Activated CD8-positive, alpha-beta T cell treated with anti-CD3 and anti-CD28 coated beads, Interleukin-2, amount 10 ng/mL, durations not matched to agents 7 days and 5 days (primary cell): ENCODE results near the gene CLHC1. TPM values are rescaled to one million over a fixed set of nuclear protein-coding genes. Genes with fewer than 3 reads are reported as not detected.
"Not testable (repeated sequence)": the region's sequence is repeated elsewhere in the genome, so short reads cannot be mapped to it uniquely, and the experiment has no call there.

Source experiments
- ATAC-seq: fragments of 150-1000 bp; cut with Tn5 transposase; one replicate; pipeline ENCODE4 v1.10.0; 2021; ENCODE audit warnings: moderate library complexity
- CTCF ChIA-PET: fragments of 350-600 bp; sonication (Branson Sonifier 250); formaldehyde crosslinking; loops from one replicate; lab custom pipeline; 2021; ENCODE audit warnings: antibody characterized with exemption; lab: Charles Lee
- POLR2A ChIA-PET: fragments of 350-600 bp; sonication (Branson Sonifier 250); formaldehyde crosslinking; loops from one replicate; lab custom pipeline; 2021; ENCODE audit warnings: antibody characterized with exemption; lab: Charles Lee
- DNase-seq: peaks from one replicate; pipeline ENCODE4 v3.0.0-alpha.2; 2020
- H3K27ac Mint-ChIP-seq: one replicate; pipeline ENCODE4 v1.8.0; 2021; ENCODE audit warnings: mild to moderate bottlenecking, mixed read lengths
- H3K27me3 Mint-ChIP-seq: one replicate; pipeline ENCODE4 v1.8.0; 2021; ENCODE audit warnings: low read depth, mixed read lengths
- H3K36me3 Mint-ChIP-seq: one replicate; pipeline ENCODE4 v1.8.0; 2021; ENCODE audit warnings: low read depth, mixed read lengths
- H3K4me1 Mint-ChIP-seq: one replicate; pipeline ENCODE4 v1.8.0; 2021; ENCODE audit warnings: low read depth, mixed read lengths
- H3K4me3 Mint-ChIP-seq: one replicate; pipeline ENCODE4 v1.8.0; 2021; ENCODE audit warnings: mild to moderate bottlenecking, mixed read lengths
- H3K9me3 Mint-ChIP-seq: one replicate; pipeline ENCODE4 v1.8.0; 2022; ENCODE audit warnings: mixed read lengths; ENCODE audit not compliant: insufficient read depth
- total RNA-seq, 2 experiments: library from RNA; stranded (reverse); gene quantifications; one replicate each; pipeline ENCODE4 v1.2.3, GENCODE V29; 2021

The CLHC1 gene
- total RNA-seq, 2 experiments from 2014 or later = 6.3 to 8.5 TPM

DNA sequence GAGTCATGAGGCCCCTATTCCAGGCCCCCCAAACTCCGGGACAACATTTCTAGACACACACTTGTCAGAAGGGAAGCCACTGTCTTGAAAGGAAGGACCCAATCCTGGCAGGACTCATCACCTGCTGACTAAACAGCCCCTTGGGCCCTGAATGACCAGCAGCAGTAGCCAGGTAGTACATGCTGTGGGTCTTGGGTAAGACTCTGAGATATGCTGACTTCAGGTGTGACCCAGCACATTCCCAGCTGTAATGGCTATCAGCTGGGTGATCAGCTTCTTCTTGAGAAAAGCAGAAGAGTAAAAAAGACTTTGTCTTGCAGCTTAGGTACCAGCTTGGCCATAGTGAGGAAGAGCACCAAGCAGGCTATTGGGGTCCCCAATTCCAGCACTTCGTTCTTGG is 35.6 kb downstream of the CLHC1 start:
- ChIA-PET CTCF (no interaction called here), POLR2A (interaction anchor here (1.2 kb wide), 1 partner anchor 26 kb away, joined by 3 read pairs; no protein-coding TSS in a partner anchor)
- Mint-ChIP-seq H3K36me3 (peaks cover 29% of the 10 kb centered on the region), H3K27me3 (no peaks in the 10 kb centered on the region), H3K9me3 (peaks cover 16% of the 10 kb centered on the region), H3K4me1 (no peaks in the 10 kb centered on the region), H3K27ac (no peak overlapping the region), H3K4me3 (no peak overlapping the region)
- no peak for ATAC-seq
- no peak for DNase-seq

DNA sequence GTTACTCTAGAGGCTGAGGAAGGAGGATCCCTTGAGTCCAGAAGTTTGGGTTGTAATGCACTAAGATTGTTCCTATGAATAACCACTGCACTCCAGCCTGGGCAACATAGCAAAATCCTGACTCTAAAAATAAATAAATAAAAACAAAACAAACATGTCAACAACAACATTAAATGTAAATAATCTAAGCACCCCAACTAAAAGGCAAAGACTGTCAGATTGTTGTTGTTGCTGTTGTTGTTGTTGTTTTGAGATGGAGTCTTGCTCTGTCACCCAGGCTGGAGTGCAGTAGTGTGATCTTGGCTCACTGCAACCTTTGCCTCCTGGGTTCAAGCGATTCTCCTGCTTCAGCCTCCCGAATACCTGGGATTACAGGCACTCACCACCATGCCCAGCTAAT is 40.2 kb downstream of the CLHC1 start:
- H3K4me3 Mint-ChIP-seq, H3K4me1 Mint-ChIP-seq, H3K27me3 Mint-ChIP-seq, H3K9me3 Mint-ChIP-seq, CTCF ChIA-PET, ATAC-seq, H3K27ac Mint-ChIP-seq, DNase-seq, POLR2A ChIA-PET: not testable (repeated sequence)
- H3K36me3 Mint-ChIP-seq = peaks cover 12% of the 10 kb centered on the region

DNA sequence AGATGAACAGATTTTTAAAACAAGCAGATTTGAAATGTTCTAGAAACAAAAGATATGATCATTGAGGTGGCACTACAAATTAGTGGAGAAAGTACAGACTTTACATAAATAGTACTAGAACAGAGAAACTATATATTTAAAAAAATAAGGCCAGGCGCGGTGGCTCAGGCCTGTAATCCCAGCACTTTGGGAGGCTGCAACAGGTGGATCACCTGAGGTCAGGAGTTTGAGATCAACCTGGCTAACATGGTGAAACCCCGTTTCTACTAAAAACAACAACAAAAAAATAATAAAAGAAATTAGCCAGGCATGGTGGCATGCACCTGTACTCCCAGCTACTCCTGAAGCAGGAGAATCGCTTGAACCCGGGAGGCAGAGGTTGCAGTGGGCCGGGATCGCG is 45.3 kb downstream of the CLHC1 start:
- H3K27ac Mint-ChIP-seq, CTCF ChIA-PET, DNase-seq, H3K27me3 Mint-ChIP-seq, POLR2A ChIA-PET, H3K4me1 Mint-ChIP-seq, H3K4me3 Mint-ChIP-seq, ATAC-seq, H3K9me3 Mint-ChIP-seq, H3K36me3 Mint-ChIP-seq: not testable (repeated sequence)

DNA sequence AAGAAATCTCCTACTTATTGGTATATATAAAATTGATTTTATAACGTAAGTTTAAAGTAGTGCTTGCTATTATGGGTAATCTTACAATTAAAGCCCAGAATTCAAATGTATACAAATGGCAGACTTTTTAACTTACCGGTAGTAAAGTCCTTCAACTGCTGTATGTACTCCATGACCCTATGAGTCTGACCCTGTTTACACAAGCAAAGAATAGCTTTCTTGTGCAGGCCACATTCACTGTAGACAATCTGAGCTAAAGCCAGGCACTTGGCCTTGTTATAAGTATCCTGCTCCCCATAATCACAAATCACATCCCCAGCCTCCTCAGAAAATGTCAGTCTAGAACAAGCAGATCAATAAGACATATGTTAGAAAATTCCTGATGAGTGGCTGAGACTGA is 51.7 kb downstream of the CLHC1 start:
- no peaks in the 10 kb centered on the region for H3K9me3 Mint-ChIP-seq
- ATAC-seq = no peak
- H3K36me3 Mint-ChIP-seq = no peaks in the 10 kb centered on the region
- POLR2A ChIA-PET = no interaction called here
- no peaks in the 10 kb centered on the region for H3K27me3 Mint-ChIP-seq
- no peak overlapping the region for H3K27ac Mint-ChIP-seq
- H3K4me3 Mint-ChIP-seq = no peak overlapping the region
- CTCF ChIA-PET = interaction anchor here (2.4 to 6.0 kb wide), 2 partner anchors 12 to 341 kb away, joined by 6 to 31 read pairs; no protein-coding TSS in a partner anchor
- no peak for DNase-seq
- H3K4me1 Mint-ChIP-seq = no peaks in the 10 kb centered on the region

DNA sequence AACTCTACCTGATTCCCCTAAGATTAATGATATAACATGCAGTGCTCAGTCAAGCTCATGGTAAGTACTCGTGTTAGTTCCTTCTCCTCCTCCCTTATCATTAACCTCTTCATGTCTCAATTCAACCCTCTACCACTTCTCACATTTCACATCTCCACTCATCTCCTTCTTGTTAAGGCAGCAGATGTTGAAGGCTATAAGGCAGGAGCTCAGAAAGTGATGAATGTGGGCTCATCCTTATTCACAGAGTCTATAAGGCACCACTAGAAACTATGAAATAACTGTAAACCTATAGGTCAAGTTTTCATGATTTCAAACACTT is 56.0 kb downstream of the CLHC1 start:
- Mint-ChIP-seq H3K27me3 (no peaks in the 10 kb centered on the region), H3K4me1 (no peaks in the 10 kb centered on the region), H3K9me3 (no peaks in the 10 kb centered on the region), H3K4me3 (no peak overlapping the region), H3K27ac (no peak overlapping the region), H3K36me3 (no peaks in the 10 kb centered on the region)
- ChIA-PET CTCF (interaction anchor here (0.7 to 6.0 kb wide), 9 partner anchors 8 to 517 kb away, joined by 3 to 40 read pairs (median 15); no protein-coding TSS in a partner anchor), POLR2A (no interaction called here)
- ATAC-seq (no peak), DNase-seq (no peak)

DNA sequence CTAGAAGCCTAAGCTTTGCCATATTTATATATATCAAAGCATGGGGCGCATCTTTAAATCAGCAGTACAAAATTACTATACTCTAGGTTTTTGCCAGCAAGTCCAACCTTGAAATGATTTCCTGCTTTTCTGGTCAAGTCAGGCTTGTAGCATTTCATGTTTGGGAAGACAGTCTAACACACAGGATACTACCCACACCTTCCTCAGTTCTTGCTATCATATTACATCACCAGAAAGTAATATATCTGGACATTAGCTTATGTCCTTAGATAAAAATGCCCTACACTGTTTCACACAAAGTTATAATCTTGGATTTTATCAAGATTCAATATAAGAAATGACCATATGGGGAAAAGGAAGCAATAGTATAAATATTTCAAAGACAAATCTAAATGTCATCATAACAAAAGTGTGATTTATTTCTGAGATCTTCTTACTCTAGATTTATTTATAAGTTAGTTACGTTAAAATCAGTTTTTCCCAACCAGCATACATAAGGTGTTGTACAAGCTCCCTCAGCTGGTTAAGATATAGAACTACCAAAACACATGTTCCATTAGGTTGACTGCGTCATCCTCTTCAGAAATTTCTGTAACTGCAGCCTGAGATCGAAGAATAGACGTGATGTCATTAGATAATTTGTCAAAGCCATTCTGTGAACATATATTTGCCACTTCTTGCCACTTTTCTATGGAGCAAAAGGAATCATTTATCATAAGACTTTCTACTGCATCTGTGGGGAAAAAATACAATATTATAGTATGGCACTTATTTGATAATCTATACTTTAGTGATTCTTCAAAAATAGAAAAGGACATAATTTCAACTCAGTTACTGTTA is 56.6 kb downstream of the CLHC1 start:
- DNase-seq = no peak
- no peaks in the 10 kb centered on the region for H3K27me3 Mint-ChIP-seq
- H3K36me3 Mint-ChIP-seq = no peaks in the 10 kb centered on the region
- ATAC-seq = peak; percentile 77
- POLR2A ChIA-PET = no interaction called here
- CTCF ChIA-PET = interaction anchor here (0.7 to 6.0 kb wide), 14 partner anchors 7 to 517 kb away, joined by 3 to 40 read pairs (median 4); partner anchors contain the start of gene RTN4
- H3K27ac Mint-ChIP-seq = no peak overlapping the region
- no peaks in the 10 kb centered on the region for H3K4me1 Mint-ChIP-seq
- no peaks in the 10 kb centered on the region for H3K9me3 Mint-ChIP-seq
- no peak overlapping the region for H3K4me3 Mint-ChIP-seq

DNA sequence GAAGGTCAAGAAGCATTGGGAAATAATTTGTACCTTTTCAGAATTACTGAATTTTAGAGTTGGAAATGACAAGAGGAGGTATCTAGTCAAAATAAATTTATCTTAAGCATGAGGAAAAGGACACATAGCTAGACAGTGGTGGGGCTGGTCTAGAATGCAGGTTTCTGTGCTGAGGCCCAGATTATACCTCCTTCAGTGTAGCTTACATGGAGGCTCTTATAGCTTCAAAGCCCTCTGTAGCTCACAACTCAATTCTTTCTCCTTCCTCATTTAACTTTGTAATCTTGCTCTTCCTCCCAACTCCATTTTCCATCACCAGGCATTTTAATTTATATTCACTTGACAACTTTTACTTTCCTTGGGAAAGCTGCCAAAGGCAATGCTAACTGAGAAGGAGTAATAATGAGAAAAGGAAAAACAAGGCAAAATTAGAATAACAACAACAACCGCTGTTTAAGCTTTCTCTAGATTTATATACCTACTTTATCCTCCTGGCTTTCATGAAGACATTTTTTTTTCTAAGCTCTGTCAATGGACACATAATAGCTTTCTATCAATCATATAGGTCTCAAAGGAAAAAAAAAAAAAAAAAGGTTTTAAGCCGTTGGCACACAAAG is 58.5 kb downstream of the CLHC1 start:
- no peak overlapping the region for H3K4me3 Mint-ChIP-seq
- DNase-seq (no peak), ATAC-seq (no peak)
- H3K9me3 Mint-ChIP-seq = no peaks in the 10 kb centered on the region
- ChIA-PET POLR2A (interaction anchor here (0.7 kb wide), 1 partner anchor 183 kb away, joined by 3 read pairs; no protein-coding TSS in a partner anchor), CTCF (interaction anchor here (0.7 to 4.2 kb wide), 6 partner anchors 9 to 469 kb away, joined by 3 to 40 read pairs (median 8); no protein-coding TSS in a partner anchor)
- H3K27ac Mint-ChIP-seq = no peak overlapping the region
- H3K36me3 Mint-ChIP-seq = no peaks in the 10 kb centered on the region
- H3K4me1 Mint-ChIP-seq = no peaks in the 10 kb centered on the region
- no peaks in the 10 kb centered on the region for H3K27me3 Mint-ChIP-seq

DNA sequence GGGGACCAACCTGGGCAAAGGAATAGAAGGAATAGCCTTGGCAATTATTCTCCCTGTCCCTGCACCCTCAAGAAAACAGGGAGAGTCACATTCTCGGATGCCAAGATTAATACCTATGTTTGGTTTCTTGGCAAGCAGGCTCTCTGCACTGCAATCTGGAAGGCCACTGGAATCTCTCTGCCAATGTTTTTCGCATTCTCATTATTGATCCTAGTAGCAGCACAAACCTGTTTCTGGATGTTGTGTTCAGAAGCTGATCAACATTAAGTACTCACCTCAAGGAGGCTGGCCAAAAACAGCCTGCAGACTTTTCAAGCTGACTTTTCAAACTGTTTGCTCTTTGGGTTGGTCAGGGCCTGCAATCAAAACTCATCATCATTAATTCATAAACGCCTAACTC is 62.2 kb downstream of the CLHC1 start:
- ChIA-PET POLR2A (no interaction called here), CTCF (interaction anchor here (1.0 to 4.8 kb wide), 7 partner anchors 9 to 158 kb away, joined by 3 to 43 read pairs (median 8); partner anchors contain the start of gene RTN4)
- ATAC-seq = no peak
- Mint-ChIP-seq H3K9me3 (no peaks in the 10 kb centered on the region), H3K36me3 (no peaks in the 10 kb centered on the region), H3K4me1 (no peaks in the 10 kb centered on the region), H3K4me3 (no peak overlapping the region), H3K27me3 (no peaks in the 10 kb centered on the region), H3K27ac (no peak overlapping the region)
- no peak for DNase-seq

DNA sequence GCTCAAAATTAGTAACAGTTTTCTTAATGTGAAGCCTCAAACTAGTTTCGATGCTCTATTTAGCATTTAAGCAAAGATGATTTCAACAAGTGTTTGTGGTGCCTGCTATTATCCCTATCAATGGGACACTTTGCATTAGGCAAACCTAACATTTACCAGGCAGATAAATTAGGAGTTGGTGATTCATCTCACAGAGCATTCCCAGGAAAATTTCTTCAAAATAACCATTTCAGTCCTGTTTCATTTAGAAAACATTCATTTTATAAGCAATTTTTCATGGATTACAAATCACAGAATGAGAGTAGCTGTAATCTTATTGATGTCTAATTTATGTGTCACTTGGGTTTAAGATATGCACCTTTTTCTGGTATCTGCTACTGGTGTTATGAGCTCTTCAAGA is 62.7 kb downstream of the CLHC1 start:
- Mint-ChIP-seq H3K36me3 (no peaks in the 10 kb centered on the region), H3K9me3 (no peaks in the 10 kb centered on the region), H3K4me3 (no peak overlapping the region), H3K4me1 (no peaks in the 10 kb centered on the region), H3K27ac (no peak overlapping the region), H3K27me3 (no peaks in the 10 kb centered on the region)
- ATAC-seq (no peak), DNase-seq (no peak)
- POLR2A ChIA-PET = no interaction called here
- CTCF ChIA-PET = interaction anchor here (1.0 to 4.8 kb wide), 12 partner anchors 9 to 270 kb away, joined by 3 to 43 read pairs (median 4); partner anchors contain the start of gene RTN4

DNA sequence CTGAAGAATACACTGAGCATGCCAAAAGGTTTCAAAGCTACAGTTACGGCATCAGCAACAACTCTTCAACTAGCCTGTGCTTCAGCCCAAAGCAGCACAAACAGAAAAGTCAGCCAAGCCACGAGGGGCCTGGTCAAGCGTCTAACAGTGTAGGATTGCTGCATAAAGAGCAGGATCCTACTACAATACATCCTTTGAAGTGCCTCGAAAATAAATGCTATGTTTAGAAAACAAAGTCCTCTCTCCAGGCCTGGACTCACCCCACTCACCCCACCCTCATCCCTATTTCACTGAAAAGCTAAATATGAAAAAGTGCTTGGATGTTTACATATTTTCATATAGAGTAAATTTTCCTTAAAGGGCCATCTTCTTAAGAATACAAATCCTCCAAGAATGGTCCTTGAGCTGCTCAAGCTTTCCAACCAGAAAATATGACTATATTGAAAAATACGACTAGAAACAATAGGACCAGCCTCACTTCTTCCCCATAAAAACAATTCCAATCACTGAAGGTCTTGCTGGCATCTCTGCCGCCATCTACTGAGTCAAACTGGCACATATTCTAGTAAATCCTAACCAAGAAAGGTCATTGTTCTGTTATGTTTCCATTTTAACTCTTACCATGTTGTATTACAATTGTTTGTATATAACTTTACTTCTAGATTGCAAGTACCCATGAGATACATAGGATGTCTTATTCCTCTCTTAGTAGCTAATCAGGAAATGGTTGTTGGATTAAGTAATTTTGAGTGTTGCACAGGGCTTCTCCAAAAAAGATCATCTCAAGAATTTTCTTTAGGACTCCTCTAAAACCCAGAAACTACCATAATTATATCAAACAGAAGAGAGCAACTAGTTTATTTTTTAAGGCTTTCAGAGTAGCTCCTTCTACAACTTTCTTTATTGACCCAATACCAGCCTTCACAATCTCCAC is 63.6 kb downstream of the CLHC1 start:
- CTCF ChIA-PET = interaction anchor here (0.6 to 4.8 kb wide), 36 partner anchors 10 to 419 kb away, joined by 3 to 43 read pairs (median 3); partner anchors contain the start of gene RTN4
- ATAC-seq (no peak), DNase-seq (peak; percentile 50)
- Mint-ChIP-seq H3K27ac (no peak overlapping the region), H3K9me3 (no peaks in the 10 kb centered on the region), H3K4me1 (no peaks in the 10 kb centered on the region), H3K27me3 (no peaks in the 10 kb centered on the region), H3K36me3 (no peaks in the 10 kb centered on the region), H3K4me3 (no peak overlapping the region)
- POLR2A ChIA-PET = no interaction called here

DNA sequence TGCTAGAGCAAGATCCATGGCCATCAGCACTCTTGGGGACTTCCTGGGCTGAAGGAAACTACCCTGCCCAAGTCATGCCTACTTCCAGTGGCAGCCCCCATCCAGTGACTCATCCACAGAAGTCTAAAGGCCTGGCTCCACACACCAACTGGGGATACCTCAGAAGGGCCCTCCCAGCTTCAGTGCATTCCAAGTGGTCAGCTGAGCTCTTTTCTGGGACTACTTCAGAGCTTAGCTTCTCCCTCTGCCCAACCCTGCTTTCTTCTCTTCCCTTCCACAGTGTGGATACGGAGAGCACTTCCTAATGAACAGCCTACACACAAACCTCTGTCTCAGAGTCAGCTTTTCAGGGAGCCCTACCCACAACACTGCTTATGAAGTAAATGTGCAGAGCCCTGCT is 66.5 kb downstream of the CLHC1 start:
- Mint-ChIP-seq H3K36me3 (no peaks in the 10 kb centered on the region), H3K27ac (no peak overlapping the region), H3K27me3 (no peaks in the 10 kb centered on the region), H3K9me3 (no peaks in the 10 kb centered on the region), H3K4me1 (no peaks in the 10 kb centered on the region), H3K4me3 (no peak overlapping the region)
- ChIA-PET POLR2A (no interaction called here), CTCF (interaction anchor here (0.9 to 4.8 kb wide), 3 partner anchors 9 to 266 kb away, joined by 4 to 43 read pairs (median 13); no protein-coding TSS in a partner anchor)
- DNase-seq (no peak), ATAC-seq (peak; percentile 42)
